ENCODE results near the gene KANSL3. TPM values are rescaled to one million over a fixed set of nuclear protein-coding genes. Genes with fewer than 3 reads are reported as not detected.

Gene KANSL3
- total and polyA plus RNA-seq, 9 of the 15 experiments (the other 6 are each of a cell fraction or from before 2014, with no cell fraction given) = 11.3 to 43.7 (median 27.9) TPM

- BruUV-seq (replicated peaks) = no TSS peak
- H3K79me2 ChIP-seq (ENCODE audit: control insufficient read depth, insufficient read depth, low read length) = no peaks in the 10 kb centered on the region
- intact Hi-C loops (cut with micrococcal nuclease) (loop anchor here (5.0 to 10.0 kb wide), 3 partner anchors 212 to 412 kb away; partner anchors contain the start of gene CNNM4), in situ Hi-C loops (cut with MboI) (loop anchor here (25.0 kb wide), 1 partner anchor 412 kb away; no protein-coding TSS in a partner anchor)
- H3K36me3 ChIP-seq (ENCODE audit: control insufficient read depth, insufficient read depth, low read length) = peaks cover 4% of the 10 kb centered on the region; the same call in 1 of the 3 replicates
- H3K4me1 ChIP-seq (replicated peaks in 1 of 2; ENCODE audit: control insufficient read depth in 2 of 2, insufficient read depth in 2 of 2, low read length in 2 of 2) = peaks cover 0 to 35% of the 10 kb centered on the region in 2 experiments; a peak in 2 of 5 replicates
- POLR2A ChIA-PET = interaction anchor here (0.6 to 1.0 kb wide), 4 partner anchors 11 to 266 kb away, joined by 3 to 4 read pairs (median 4); partner anchors contain the start of genes CNNM3 and KANSL3
- DNase-seq (ENCODE audit: extremely low read depth in 1 of 4, low spot score in 3 of 4) (peak; percentile 79 to 86 (median 82)), FAIRE-seq (no peak), ATAC-seq (peak; percentile 94)
- no peaks in the 10 kb centered on the region for H3K9me3 ChIP-seq (replicated peaks; ENCODE audit: control insufficient read depth, insufficient read depth, low read depth, low read length)
- peak overlapping the region; percentile 55; the same call in 1 of the 2 replicates for H2AFZ ChIP-seq (ENCODE audit: low read depth, low read length)
- H3K9ac ChIP-seq (ENCODE audit: insufficient read depth in 1 of 2, low read depth in 2 of 2, low read length in 2 of 2) = peak overlapping the region in 1 of 2 experiments; percentile 73; a peak in 2 of 4 replicates
- CTCF ChIA-PET (ENCODE audit: low intra/inter-chr PET ratio) = interaction anchor here (0.7 to 1.2 kb wide), 3 partner anchors 31 to 207 kb away, joined by 3 to 5 read pairs (median 4); no protein-coding TSS in a partner anchor
- H3K4me2 ChIP-seq (ENCODE audit: insufficient read depth, low read length) = no peak overlapping the region
- no peaks in the 10 kb centered on the region for H4K20me1 ChIP-seq (replicated peaks; ENCODE audit: control insufficient read depth, insufficient read depth, low read length)
- no peak overlapping the region for H3K4me3 ChIP-seq
- H3K9me1 ChIP-seq (ENCODE audit: control insufficient read depth, insufficient read depth, low read length) = no peaks in the 10 kb centered on the region
- WGBS (ENCODE audit: insufficient coverage, low coverage, missing lambda C conversion rate) = 53% methylated on average over 49 of the region's 61 CpGs
- H3K27ac ChIP-seq (ENCODE audit: extremely low read depth, low read depth, low read length) = no peak overlapping the region
- no peaks in the 10 kb centered on the region for H3K27me3 ChIP-seq (ENCODE audit: control insufficient read depth in 2 of 2, insufficient read depth in 2 of 2, low read length in 2 of 2)
- TF ChIP-seq KDM4B (IDR thresholded peaks at IDR 0.05; ENCODE audit: borderline replicate concordance in 2 of 2, low read depth in 1 of 2) (0 out of 4 replicates have a peak, but pooled peaks of 1 of the 2 experiments have one; percentile 28), CTCFL (IDR thresholded peaks at IDR 0.05; ENCODE audit: borderline replicate concordance, insufficient read depth, low read depth, low read length, poor library complexity, severe bottlenecking) (peak; percentile 91), CTBP1 (IDR thresholded peaks at IDR 0.05; ENCODE audit: borderline replicate concordance) (peak; percentile 62; the same call in 1 of the 2 replicates), PPARD (CRISPR knock-in tag; IDR thresholded peaks at IDR 0.05) (no peak), BACH1 (tag; IDR thresholded peaks at IDR 0.05) (no peak), VEZF1 (CRISPR knock-in tag; IDR thresholded peaks at IDR 0.05) (peak; percentile 21; the same call in 1 of the 2 replicates), SMAD1 (IDR thresholded peaks at IDR 0.05; ENCODE audit: low read depth, low read length, partially characterized antibody) (no peak), E2F6 (IDR thresholded peaks at IDR 0.05; ENCODE audit: borderline replicate concordance in 1 of 2, extremely low read depth in 1 of 2, insufficient read depth in 1 of 2, insufficient read length in 1 of 2, low read depth in 1 of 2, low read length in 1 of 2, poor library complexity in 1 of 2, severe bottlenecking in 1 of 2) (peak in 1 of 2 experiments; percentile 84), ZBTB33 (CRISPR knock-in tag; IDR thresholded peaks at IDR 0.05) (peak; percentile 90), PRMT5 (CRISPR knock-in tag; IDR thresholded peaks at IDR 0.05) (no peak), ETS2 (tag; IDR thresholded peaks at IDR 0.05; ENCODE audit: borderline replicate concordance, poor library complexity, severe bottlenecking) (no peak)
Measured at GRCh38 chr2:96549967-96550786, 87.9 kb downstream of the KANSL3 start.

Measured in K562 (cell line).